Measurements from ENCODE around the gene APEH.
A peak's percentile ranks its signal among the peaks of the same experiment; 100 is the strongest.

APEH gene

DNA sequence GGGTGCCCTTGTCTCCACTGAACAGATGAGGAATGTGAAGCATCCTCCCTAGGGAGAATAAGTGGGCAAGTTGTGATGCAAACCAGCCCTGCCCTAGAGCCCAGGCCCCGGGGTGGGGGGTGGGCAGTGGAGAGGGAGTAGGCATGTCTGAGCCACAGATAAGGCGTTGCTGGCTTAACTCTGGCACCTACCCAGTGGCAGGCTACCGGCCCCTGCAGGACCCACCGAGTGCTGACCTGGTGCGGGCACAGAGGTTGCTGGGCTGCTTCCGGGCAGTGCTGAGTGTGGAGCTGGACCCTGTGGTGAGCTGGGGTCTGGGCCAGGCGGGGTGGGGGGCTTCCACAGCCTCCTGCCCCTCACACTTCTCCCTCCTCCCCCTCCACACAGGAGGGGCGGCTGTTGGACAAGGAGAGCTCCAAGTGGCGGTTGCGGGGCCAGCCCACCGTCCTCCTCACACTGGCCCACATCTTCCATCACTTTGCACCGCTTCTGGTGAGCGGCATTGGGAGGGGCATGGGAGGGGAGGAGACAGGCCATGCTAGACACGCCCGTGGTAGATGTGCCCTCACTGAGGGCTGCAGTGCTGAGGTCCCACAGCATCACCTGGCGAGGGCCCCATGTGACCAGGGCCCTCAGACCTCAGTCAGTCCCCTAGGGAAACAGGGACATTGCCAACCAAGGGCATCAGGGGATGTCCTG, 25.3 kb downstream of the APEH start:
- Histone ChIP-seq H3K79me2 (ENCODE audit: low read length) (no peaks in the 10 kb centered on the region), H3K4me3 (ENCODE audit: low read length) (no peak overlapping the region), H3K27ac (ENCODE audit: low read length) (no peak overlapping the region), H3K4me2 (ENCODE audit: low read length) (no peak overlapping the region), H2AFZ (ENCODE audit: low read depth, low read length) (no peak overlapping the region), H3K36me3 (replicated peaks; ENCODE audit: low read depth, low read length) (no peaks in the 10 kb centered on the region), H3K27me3 (ENCODE audit: low read depth, low read length) (no peaks in the 10 kb centered on the region), H3K9ac (ENCODE audit: low read length) (no peak overlapping the region), H4K20me1 (ENCODE audit: insufficient read depth, low read length) (no peaks in the 10 kb centered on the region), H3K9me3 (ENCODE audit: insufficient read depth, low read length) (no peaks in the 10 kb centered on the region), H3K4me1 (ENCODE audit: low read length) (no peaks in the 10 kb centered on the region)
- TF ChIP-seq EZH2phosphoT487 (IDR thresholded peaks at IDR 0.05; ENCODE audit: low read depth): no peak
- TF ChIP-seq, protein P1, sequence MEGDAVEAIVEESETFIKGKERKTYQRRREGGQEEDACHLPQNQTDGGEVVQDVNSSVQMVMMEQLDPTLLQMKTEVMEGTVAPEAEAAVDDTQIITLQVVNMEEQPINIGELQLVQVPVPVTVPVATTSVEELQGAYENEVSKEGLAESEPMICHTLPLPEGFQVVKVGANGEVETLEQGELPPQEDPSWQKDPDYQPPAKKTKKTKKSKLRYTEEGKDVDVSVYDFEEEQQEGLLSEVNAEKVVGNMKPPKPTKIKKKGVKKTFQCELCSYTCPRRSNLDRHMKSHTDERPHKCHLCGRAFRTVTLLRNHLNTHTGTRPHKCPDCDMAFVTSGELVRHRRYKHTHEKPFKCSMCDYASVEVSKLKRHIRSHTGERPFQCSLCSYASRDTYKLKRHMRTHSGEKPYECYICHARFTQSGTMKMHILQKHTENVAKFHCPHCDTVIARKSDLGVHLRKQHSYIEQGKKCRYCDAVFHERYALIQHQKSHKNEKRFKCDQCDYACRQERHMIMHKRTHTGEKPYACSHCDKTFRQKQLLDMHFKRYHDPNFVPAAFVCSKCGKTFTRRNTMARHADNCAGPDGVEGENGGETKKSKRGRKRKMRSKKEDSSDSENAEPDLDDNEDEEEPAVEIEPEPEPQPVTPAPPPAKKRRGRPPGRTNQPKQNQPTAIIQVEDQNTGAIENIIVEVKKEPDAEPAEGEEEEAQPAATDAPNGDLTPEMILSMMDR (IDR thresholded peaks at IDR 0.05; ENCODE audit: low read depth, low read length): no peak

DNA sequence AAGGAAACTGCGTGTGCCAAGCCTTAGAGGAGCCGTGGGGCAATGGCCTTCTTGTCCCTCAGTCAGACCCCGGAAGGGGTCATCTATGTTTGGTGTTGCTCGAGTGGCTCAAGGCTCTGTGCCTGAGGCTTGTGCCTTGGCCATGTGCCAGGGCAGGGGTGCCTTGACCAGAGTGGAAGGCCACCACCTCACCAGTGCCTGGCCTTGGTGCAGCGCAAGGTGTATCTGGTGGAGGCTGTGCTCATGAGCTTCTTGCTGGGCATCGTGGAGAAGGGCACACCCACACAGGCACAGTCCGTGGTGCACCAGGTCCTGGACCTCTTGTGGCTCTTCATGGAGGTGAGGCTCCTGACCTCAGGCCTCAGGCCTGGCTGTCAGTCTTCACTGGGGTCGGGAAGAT, 25.9 kb downstream of the APEH start:
- Histone ChIP-seq H2AFZ (ENCODE audit: low read depth, low read length) (no peak overlapping the region), H3K4me2 (ENCODE audit: low read length) (no peak overlapping the region), H3K4me1 (ENCODE audit: low read length) (no peaks in the 10 kb centered on the region), H3K9ac (ENCODE audit: low read length) (no peak overlapping the region), H3K79me2 (ENCODE audit: low read length) (no peaks in the 10 kb centered on the region), H3K9me3 (ENCODE audit: insufficient read depth, low read length) (no peaks in the 10 kb centered on the region), H3K27ac (ENCODE audit: low read length) (no peak overlapping the region), H3K4me3 (ENCODE audit: low read length) (no peak overlapping the region), H3K27me3 (ENCODE audit: low read depth, low read length) (no peaks in the 10 kb centered on the region), H3K36me3 (replicated peaks; ENCODE audit: low read depth, low read length) (peaks cover 2% of the 10 kb centered on the region), H4K20me1 (ENCODE audit: insufficient read depth, low read length) (no peaks in the 10 kb centered on the region)
- TF ChIP-seq EZH2phosphoT487 (IDR thresholded peaks at IDR 0.05; ENCODE audit: low read depth): no peak
- TF ChIP-seq, protein P1 (IDR thresholded peaks at IDR 0.05; ENCODE audit: low read depth, low read length): no peak

DNA sequence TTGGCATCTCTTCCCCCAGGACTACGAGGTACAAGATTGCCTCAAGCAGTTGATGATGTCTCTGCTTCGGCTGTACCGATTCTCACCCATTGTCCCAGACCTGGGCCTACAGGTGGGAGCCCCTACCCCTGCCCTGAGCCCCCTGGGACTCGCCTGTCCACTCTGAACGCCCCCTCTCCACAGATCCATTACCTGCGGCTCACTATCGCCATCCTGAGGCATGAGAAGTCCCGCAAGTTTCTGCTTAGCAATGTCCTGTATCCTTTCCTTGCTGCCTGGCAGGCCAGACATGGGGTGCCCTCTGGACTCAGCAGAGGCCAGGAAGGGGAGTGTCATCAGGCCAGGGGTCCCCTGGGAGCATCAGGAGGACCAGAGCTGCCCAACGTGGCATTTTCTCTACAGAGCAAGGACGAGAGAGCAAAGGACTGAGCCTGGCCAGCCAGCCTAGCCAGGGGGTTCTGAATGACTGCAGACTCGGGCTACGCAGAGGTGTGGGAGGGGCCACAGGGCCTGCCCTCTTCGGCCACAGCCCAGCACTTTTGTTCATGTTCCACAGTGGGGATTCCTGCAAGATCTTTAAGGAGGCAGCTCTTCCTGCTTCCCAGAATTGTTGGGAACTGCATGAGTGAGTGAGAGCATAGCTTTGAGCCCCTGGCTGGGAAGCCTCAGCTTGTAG, 26.4 kb downstream of the APEH start:
- no peaks in the 10 kb centered on the region for H3K4me1 ChIP-seq (ENCODE audit: low read length)
- peaks cover 7% of the 10 kb centered on the region for H3K36me3 ChIP-seq (replicated peaks; ENCODE audit: low read depth, low read length)
- H2AFZ ChIP-seq (ENCODE audit: low read depth, low read length): no peak overlapping the region
- no peaks in the 10 kb centered on the region for H3K27me3 ChIP-seq (ENCODE audit: low read depth, low read length)
- H3K79me2 ChIP-seq (ENCODE audit: low read length): no peaks in the 10 kb centered on the region
- no peaks in the 10 kb centered on the region for H3K9me3 ChIP-seq (ENCODE audit: insufficient read depth, low read length)
- no peaks in the 10 kb centered on the region for H4K20me1 ChIP-seq (ENCODE audit: insufficient read depth, low read length)
- no peak overlapping the region for H3K27ac ChIP-seq (ENCODE audit: low read length)
- H3K4me2 ChIP-seq (ENCODE audit: low read length): no peak overlapping the region
- no peak overlapping the region for H3K4me3 ChIP-seq (ENCODE audit: low read length)
- H3K9ac ChIP-seq (ENCODE audit: low read length): no peak overlapping the region
- TF ChIP-seq, protein P1 (IDR thresholded peaks at IDR 0.05; ENCODE audit: low read depth, low read length): no peak
- no peak for TF ChIP-seq EZH2phosphoT487 (IDR thresholded peaks at IDR 0.05; ENCODE audit: low read depth)

DNA sequence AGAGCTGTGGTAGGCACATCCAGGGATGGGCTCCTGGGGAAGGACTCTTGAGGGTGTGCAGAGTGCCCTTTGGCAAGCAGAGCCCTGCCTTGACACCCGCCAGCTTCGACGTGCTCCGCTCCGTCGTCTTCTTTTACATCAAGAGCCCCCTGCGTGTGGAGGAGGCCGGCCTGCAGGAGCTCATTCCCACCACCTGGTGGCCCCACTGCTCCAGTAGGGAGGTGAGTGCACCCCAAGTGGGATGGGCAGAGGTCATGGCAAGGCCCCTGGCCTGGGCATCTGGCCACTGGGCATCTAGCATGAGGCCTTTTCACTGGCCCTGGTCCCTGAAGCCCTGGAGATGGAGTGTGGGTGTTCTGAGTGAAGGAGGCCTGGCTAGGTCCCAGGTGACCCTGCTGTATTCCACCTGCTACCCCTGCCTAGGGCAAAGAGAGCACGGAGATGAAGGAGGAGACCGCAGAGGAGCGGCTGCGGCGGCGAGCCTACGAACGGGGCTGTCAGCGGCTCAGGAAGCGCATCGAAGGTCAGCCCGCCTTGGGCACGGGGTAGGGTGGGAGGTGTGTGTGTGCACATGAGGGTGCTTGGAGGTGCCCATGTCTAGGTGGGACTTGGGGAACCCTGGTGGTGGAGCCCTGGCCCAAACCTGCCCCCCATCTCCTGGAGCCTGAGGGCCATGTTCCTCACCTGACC, 27.4 kb downstream of the APEH start:
- no peaks in the 10 kb centered on the region for H4K20me1 ChIP-seq (ENCODE audit: insufficient read depth, low read length)
- H3K27ac ChIP-seq (ENCODE audit: low read length): no peak overlapping the region
- H3K4me1 ChIP-seq (ENCODE audit: low read length): no peaks in the 10 kb centered on the region
- no peaks in the 10 kb centered on the region for H3K9me3 ChIP-seq (ENCODE audit: insufficient read depth, low read length)
- no peak overlapping the region for H2AFZ ChIP-seq (ENCODE audit: low read depth, low read length)
- H3K79me2 ChIP-seq (ENCODE audit: low read length): no peaks in the 10 kb centered on the region
- no peak overlapping the region for H3K4me3 ChIP-seq (ENCODE audit: low read length)
- H3K9ac ChIP-seq (ENCODE audit: low read length): no peak overlapping the region
- TF ChIP-seq, protein P1 (IDR thresholded peaks at IDR 0.05; ENCODE audit: low read depth, low read length): peak; percentile 48
- no peak for TF ChIP-seq EZH2phosphoT487 (IDR thresholded peaks at IDR 0.05; ENCODE audit: low read depth)
- peaks cover 9% of the 10 kb centered on the region for H3K36me3 ChIP-seq (replicated peaks; ENCODE audit: low read depth, low read length)
- no peaks in the 10 kb centered on the region for H3K27me3 ChIP-seq (ENCODE audit: low read depth, low read length)
- H3K4me2 ChIP-seq (ENCODE audit: low read length): no peak overlapping the region
